DMS79 (cell line): ENCODE data around the gene BSPRY.
"Not testable (repeated sequence)": the region's sequence is repeated elsewhere in the genome, so short reads cannot be mapped to it uniquely, and the experiment has no call there.

Source experiments
- DNase-seq: peaks from one replicate; lab custom pipeline; 2025; lab: John Stamatoyannopoulos, UW

BSPRY gene

DNA sequence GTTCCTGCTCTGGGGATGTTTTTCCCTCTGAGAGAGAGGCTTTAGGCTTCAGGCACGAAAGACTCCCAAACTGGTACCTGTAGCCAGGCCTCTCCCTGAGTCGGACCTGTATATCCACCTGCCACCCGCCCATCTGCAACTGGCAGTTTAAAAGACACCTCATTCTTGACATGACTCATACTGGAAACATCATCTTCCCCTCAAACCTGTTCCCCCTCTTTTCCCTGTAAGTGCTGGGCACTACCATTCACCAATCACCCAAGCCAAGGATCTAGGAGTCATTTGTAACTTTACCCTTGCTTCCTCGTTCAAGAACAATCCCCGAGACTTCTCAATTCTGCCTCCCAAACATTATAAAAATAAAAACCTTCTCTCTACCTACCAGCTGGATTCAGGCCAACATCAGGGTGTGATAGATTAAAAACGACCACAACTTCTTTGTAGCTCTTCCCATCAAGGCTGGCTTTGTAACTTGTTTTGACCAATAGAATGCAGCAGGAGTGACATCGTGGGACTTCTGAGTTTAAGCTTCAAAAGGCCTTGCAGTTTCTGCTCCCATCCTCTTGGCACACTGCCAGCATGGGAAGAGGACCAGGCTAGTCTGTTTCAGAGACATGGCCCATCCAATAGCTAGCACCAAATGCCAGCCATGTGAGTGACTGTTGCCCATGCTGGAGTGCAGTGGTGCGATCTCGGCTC is 7.5 kb upstream of the BSPRY start:
- no peak for DNase-seq

DNA sequence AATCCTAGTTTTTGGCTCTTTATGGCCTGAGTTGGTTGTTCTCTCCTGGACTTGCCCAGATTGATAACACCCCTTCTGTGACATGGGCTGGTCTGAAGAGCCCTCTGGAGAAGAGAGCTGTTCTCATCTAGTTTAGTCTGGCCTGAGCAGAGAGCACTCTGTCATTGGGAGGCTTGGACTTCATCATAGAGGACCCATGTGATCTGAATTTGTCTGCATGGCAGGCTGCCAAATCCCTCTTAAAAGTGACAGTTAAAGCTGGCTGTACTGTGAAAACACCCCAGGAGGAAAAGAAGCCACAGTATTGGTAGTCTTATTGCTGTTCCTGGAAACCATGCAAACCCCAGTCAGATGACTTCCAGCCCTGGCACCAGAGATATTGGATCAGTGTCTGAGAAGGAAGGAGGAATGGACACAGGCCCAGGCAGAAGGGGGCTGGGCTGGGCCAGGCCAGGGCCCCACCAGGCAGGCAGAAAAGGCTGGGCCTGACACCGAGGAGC is 5.6 kb upstream of the BSPRY start:
- DNase-seq, result peak; percentile 90

DNA sequence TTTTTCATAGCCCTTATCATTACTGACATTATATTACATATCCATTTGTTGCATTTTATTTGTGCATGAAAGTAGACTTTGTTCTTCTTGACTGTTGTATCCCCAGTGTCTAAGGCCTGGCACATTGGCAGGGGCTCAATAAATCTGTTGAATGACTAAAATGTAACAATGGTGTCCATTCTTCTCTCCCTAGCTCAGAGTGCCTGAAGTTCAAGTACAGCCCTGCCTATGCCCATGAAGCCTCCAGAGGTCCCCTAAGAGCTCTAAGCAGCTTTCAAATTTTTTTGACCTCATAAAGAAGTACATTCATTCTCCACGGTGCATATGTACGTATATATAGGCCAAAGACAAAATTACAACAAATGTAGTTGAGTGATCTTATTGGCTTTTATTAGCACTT is 4.2 kb upstream of the BSPRY start:
- DNase-seq, result no peak

DNA sequence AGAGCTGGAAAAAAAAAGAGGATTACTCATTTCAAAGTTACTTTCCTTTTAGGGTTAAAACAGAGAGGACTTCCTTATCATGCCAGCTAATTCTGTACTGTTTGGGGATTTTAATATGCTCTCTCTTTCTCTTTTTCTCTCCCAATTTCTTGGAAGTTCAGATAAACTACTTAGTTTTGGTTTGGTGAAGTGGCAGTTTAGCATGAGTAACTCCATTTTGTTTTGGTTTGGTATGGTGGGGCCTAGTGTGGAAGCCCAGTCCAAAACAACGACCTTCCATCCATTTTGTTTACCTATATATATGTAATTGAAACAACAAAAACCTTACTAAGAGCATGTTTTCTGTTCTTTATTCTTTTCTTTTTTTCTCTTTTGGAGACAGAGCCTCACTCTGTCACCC is 3.7 kb upstream of the BSPRY start:
- DNase-seq, result no peak

DNA sequence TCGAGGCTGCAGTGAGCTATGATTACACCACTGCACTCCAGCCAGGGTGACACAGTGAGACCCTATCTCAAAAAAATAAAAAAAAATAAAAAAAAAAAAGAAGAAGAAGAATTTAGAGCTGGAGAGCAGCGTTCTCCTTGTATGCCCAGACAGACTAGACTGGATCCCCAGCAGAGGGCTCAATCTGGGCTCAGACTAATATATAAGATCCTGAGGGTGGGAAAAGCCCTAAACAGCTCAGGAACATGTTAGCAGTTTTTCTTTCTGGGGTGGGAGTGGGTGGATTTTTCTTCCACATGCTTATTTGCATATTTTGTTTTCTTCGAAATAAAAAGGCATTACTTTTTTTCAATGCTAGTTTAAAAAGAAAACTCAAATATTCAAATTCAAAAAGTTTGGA is 904 bp upstream of the BSPRY start:
- no peak for DNase-seq

DNA sequence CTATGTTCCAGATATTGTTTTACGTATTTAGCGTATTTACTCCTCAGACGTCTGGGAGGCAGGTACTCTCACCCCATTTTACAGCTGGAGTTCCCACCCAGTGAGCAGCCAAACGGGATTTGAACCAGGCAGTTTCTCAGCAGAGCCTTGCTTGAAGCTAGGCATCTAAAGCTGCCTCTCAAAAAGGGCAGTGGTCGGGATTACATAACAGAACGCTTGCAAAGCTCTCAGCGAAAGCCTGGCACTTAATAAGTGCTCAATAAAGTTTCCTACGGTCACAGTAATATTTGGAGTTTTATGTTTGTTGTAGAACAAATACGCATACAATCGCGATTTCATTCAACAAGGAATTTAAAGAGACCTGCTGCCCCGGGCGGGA is 286 bp upstream of the BSPRY start:
- DNase-seq, result no peak

DNA sequence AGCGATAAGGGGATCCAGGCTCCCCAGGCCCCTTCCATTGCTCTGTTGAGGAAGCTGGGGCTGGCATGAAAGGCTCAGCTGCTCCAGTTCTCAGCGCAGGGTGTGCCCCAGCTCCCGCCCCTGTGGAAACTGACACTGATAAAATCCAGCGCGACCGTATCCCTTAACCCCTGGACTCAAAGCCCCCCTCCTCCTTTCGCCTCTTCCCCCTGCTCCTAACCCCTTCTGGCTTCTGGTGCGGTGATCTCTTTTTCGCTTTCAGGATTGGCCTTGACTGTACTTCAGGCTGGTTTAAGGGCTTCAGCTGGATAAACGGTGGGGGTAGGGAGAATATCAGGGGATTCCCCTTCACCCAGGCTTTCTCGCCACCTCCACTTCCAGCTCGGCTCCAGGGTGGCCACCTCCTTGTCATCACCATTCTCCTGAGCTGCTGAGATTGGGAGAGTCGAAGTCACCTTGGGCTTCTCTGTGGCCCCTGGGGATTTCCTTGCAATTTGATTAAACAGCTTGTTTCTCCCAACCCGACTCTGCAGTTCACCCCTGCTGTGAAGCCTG is 843 bp downstream of the BSPRY start:
- no peak for DNase-seq

DNA sequence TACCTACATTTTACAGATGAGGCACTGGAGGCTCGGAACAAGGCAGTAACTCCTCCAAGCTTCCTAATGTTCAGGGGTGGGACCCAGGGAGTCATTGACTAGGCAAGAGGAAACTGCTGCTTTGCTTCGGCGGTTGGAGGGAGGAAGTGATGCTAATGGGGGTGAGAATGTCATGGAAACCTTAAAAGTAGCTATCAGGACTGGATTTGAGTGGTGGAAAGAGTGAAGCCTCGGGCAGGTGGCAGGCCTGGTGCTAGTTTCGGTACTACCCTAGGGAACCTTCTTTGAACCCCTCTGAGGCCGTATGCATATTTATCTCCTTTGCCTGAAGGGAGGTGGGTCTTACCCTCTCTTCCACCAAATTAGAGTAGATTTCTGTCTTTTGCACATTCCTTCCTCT is 1.6 kb downstream of the BSPRY start:
- DNase-seq, result no peak

DNA sequence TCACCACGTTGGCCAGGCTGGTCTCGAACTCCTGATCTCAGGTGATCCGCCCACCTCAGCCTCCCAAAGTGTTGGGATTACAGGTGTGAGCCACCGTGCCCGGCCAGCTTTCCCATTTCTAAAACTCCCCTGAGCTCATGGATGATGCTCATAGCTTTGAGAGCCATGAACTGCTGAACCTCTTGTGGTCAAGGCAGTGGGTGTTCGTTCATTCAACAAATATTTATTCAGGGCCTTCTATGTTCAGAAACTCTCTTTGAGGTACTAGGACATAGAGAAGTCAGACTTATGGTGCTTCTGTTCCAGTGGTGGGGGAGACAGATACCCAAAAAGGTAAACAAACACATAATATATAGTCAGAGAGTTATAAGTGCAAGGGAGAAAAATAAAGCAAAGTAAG is 2.7 kb downstream of the BSPRY start:
- no peak for DNase-seq

DNA sequence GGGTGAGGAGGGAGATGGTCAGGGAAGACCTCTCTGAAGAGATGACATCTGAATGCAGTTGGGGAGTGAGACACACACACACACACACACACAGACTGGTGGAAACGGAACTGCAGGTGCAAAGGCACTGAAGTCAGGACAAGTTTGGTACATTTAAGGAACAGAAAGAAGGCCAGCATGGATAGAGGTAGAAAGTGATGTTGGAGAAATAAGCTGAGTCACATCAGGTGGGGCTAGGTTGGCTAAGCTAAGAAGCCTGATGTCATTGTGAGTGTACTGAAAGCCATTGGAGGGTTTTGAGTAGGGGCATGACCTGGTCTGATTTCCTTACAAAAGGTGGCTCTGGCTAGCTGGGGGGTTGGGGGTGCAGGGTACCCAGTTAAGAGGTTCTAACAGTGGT is 3.1 kb downstream of the BSPRY start:
- DNase-seq, result no peak

DNA sequence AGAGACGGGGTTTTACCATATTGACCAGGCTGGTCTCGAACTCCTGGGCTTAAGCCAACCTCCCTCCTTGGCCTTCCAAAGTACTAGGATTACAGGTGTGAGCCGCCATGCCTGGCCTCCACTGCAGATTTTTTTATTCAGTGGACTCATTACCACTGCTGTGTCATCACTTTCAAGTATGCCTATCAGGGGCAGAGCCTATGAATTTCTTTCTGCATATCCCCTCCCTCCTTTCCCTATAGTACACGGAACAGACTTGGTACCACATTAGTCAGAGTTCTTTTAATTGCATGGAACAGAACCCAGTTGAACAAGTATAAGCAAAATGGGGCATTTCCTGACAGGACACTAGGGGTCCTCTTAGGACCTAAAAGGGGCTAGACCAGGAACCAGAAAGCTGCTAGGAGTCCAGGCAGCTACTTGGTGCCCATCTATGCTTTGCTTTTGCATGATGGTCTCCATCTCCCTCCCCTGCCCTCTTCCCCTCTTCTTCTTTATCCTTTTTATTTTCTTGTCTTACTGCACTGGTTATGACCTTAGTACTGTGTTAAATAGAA is 5.8 kb downstream of the BSPRY start:
- no peak for DNase-seq

DNA sequence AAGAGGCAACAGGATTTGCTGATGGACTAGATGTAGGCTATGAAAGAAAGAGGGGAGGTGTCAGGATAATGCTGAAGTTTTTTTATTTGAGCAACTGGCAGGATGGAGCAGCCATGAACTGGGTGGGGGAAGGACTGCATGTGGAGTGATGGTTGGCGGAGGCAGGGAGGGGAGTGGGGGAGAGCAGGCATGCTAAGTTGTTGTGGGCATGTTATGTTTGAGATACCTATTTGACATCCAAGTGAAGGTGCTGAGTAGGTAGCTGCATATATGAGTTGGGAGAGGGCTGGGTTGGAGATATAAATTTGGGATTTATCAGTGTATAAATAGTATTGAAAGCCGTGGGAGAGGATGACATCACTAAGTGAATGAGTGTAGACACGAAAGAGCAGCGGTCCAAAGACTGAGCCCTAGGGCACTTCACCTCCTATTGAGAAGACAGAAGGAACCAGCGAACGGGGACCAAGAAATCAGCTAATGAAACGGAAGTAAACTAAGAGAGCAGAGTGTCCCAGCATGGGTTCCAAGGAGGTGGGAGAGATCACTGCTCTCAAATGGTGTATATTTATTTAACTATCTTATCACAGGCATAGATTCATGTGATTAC is 7.4 kb downstream of the BSPRY start:
- DNase-seq, result no peak

DNA sequence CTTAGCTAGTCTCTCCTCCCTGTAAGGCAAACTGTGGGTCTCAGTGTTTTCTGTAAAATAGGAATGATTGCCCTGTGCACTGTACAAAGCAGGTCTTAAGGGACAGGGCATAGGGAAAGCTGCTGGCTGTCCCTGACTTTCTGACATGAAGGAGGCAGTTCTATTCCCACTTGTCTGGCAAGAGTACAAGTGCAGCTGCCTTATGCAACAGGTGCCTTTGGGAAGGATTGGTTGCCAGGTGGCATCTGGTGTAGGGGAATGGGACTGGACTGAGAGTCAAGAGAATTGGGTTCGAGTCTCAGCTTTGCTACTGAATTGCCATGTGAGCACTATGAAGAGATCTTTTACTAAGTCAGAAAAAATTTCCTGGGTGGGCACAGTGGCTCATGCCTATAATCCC is 10.0 kb downstream of the BSPRY start:
- DNase-seq, result no peak

DNA sequence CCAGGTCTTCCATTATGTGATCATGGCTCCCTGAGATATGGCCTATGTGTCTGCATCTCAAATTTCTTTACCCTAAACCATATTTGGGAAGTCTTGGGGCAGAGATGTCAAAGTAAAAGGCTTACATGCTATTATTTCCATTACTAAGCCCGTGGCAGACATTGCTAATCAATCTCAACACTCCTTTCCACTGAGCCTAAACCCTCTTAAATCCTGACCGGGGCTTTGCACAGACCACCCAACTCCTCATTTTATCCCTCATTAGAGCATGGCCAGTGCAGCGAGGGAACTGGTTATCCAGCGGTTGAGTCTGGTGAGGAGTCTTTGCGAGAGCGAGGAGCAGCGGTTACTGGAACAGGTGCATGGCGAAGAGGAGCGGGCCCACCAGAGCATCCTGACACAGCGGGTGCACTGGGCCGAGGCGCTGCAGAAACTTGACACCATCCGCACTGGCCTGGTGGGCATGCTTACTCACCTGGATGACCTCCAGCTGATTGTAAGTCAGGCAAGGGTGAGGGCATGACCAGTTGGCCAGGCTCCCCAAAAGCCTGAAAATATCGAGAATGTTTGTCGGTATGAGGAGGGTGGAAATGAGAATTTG is 11.0 kb downstream of the BSPRY start:
- no peak for DNase-seq

DNA sequence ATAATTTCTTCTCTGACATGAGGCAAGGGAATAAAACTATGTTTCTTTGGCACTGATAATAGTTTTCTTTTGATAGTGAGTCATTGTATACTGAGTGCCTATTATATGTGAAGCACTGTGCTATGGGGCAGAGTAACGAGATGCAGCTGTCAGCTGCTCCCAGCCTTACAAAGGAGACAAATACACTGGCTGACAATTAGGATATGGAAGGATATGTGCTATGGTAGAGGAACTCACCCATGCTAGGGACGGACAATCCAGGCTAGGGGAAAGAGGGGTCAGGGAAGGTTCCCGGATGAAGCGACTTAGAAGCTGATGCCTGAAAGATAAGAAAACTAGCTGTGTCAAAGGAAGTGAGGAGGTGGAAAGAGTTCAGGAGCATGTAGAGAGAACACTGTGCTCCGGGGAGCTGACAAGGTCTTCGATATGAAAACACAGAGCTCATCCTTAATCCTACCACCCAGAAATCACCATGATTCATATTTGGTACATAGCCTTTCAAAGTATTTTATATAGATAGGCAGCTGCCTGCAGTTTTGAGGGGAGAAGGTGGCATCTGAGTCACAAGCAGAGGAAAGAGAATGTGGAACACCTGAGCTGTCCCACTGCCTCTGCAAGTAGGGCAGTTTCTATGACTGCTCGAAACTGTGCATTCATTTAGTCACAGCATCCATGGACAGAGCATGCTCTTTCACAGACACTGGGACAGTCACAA is 12.1 kb downstream of the BSPRY start:
- no peak for DNase-seq

DNA sequence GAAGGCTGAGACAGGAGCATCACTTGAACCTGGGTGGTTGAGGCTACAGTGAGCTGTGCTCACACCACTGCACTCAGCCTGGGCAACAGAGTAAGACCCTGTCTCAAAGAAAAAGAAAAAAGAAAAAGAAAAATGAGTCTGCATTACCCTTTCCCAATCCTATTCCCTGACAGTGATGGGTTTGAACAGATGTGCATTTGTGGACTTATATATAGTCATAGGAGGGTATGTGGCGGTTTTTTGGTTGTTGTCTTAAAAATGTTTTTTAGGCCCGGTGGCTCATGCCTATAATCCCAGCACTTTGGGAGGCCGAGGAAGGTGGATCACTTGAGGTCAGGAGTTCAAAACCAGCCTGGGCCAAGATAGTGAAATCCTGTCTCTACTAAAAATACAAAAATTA is 14.0 kb downstream of the BSPRY start:
- no peak for DNase-seq

DNA sequence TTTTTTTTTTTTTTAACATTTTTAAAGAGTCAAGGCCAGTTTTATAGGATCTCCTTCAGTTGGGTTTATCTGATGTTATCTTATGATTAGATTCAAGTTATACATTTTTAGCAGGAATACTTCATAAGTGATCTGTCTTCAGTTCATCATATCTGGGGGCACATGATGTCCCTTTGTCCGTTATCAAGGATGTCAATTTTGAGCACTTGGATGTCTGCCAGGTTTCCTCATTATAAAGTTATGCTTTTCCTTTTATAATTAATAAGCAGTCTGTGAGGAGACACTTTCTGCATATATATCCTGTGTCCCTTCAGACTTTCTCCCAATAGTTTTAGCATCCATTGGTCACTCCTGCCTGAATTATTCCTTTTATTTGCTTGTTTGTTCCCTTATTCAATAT is 15.6 kb downstream of the BSPRY start:
- no peak for DNase-seq

DNA sequence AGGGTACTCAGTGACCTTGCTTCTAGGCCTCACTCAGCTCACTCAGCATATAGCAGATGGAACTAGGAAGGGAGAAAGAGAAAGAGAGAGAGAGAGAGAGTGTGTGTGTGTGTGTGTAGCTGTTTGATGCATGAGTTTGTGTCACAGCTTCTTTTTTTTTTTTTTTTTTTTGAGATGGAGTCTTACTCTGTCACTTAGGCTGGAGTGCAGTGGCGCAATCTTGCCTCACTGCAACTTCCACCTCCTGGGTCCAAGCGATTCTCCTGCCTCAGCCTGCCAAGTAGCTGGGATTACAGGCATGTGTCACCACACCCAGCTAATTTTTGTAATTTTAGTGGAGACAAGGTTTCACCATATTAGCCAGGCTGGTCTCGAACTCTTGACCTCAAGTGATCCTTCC is 16.3 kb downstream of the BSPRY start:
- not testable (repeated sequence) for DNase-seq

DNA sequence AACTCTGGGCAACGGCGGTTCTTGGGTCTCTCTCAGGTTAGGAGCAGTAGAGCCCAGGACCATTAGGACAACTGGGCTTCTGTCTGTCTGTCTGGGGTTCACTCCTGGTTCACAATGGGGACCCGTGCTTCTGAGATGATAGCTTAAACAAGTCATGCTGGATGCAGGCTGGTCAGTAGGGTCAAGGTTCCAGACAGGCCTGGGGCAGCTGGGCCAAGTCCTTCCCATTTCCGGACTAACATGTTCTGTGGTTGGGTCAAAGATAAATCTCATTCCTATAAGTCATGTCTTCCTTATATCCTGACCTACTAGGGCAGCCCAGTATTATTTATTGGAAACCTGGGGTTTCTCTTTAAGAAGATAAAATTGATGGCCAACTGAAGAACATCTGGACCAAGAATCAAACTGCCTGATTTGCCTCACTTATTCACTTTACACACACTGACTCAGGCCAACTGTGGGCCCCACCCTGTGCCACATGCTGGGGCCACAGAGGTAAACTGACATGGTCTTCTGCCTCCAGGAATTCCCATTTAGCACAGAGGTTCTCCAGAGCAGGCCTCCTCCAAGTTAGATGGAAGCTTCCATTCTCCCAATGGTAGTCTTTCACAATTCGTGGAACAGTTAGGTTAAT is 19.1 kb downstream of the BSPRY start:
- no peak for DNase-seq

DNA sequence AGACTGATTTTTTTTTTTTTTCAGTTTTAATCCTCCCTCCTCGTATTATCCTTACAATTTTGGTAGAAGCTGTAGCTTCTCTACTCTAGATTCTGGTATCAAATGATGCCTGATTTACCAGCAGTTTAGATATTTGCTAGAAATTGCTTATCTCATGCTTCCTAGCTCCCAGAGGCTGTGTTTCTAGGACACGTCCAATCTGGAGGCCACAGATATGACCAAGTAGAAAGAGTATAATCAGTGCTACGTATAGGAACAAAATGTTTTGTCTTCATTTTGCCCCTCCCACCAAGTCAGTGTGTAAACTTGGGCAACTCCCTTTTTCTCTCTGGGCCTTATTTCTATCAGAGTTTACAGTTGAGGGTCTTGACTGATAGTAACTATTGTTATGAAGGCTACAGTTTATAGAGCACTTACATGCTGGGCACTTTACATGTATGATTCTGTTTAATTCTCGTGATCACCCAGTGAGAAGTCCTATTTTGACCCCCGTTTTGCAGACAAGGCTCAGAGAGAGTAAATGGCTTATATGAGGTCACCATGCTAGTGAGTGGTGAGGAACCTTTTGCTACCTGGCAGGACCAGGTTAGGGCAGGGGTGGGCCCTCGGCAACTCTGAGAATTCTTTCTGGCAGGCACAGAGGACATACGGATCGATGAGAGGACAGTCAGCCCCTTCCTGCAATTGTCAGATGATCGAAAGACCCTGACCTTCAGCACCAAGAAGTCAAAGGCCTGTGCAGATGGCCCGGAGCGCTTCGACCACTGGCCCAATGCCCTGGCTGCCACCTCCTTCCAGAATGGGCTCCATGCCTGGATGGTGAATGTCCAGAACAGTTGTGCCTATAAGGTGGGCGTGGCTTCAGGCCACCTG is 19.9 kb downstream of the BSPRY start:
- DNase-seq, result no peak

DNA sequence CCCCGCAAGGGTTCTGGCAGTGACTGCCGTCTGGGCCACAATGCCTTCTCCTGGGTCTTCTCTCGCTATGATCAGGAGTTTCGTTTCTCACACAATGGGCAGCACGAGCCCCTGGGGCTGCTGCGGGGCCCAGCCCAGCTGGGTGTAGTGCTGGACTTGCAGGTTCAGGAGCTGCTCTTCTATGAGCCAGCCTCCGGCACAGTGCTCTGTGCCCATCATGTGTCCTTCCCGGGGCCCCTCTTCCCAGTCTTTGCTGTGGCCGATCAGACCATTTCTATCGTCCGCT is 20.5 kb downstream of the BSPRY start:
- DNase-seq, result no peak
